PC-3 (cell line): Measurements from ENCODE around the gene AKIRIN2.
"Not testable (repeated sequence)": the region's sequence is repeated elsewhere in the genome, so short reads cannot be mapped to it uniquely, and the experiment has no call there.

Experiments
- EZH2 ChIP-seq: fragments of 300-600 bp; sonication (generic); IDR thresholded peaks from one replicate; pipeline ENCODE4 v1.6.1; 2017; ENCODE audit warnings: antibody characterized with exemption, mild to moderate bottlenecking, low read length; ENCODE audit not compliant: unreplicated experiment
- TF ChIP-seq, protein P1 (sequence below): fragments of 300-600 bp; sonication (generic); conservative IDR thresholded peaks from 2 replicates; pipeline ENCODE4 v1.5.1; 2017; ENCODE audit warnings: antibody characterized with exemption, low read depth, mild to moderate bottlenecking, low read length

DNA sequence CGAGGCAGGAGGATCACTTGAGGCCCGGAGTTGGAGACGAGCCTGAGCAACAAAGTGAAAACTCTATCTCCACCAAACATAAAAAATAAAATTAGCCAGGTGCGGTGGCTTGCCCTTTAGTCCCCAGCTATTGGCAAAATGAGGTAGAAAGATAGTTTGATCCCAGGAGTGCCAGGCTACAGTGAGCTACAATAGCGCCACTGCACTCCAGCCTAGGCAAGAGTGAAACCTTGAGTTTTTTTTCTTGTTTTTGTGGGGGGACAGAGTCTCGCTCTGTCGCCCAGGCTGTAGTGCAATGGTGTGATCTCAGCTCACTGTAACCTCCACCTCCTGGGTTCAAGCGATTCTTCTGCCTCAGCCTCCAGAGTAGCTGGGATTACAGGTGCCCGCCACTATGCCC lies 14.1 kb downstream of the AKIRIN2 start:
- TF ChIP-seq, protein P1, sequence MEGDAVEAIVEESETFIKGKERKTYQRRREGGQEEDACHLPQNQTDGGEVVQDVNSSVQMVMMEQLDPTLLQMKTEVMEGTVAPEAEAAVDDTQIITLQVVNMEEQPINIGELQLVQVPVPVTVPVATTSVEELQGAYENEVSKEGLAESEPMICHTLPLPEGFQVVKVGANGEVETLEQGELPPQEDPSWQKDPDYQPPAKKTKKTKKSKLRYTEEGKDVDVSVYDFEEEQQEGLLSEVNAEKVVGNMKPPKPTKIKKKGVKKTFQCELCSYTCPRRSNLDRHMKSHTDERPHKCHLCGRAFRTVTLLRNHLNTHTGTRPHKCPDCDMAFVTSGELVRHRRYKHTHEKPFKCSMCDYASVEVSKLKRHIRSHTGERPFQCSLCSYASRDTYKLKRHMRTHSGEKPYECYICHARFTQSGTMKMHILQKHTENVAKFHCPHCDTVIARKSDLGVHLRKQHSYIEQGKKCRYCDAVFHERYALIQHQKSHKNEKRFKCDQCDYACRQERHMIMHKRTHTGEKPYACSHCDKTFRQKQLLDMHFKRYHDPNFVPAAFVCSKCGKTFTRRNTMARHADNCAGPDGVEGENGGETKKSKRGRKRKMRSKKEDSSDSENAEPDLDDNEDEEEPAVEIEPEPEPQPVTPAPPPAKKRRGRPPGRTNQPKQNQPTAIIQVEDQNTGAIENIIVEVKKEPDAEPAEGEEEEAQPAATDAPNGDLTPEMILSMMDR = not testable (repeated sequence)
- not testable (repeated sequence) for TF ChIP-seq EZH2
